ENCODE results near the gene MAP1LC3C.

GRCh38 chr1:241998412-241998921, 431 bp downstream of the MAP1LC3C start:
- TF ChIP-seq, protein P1, sequence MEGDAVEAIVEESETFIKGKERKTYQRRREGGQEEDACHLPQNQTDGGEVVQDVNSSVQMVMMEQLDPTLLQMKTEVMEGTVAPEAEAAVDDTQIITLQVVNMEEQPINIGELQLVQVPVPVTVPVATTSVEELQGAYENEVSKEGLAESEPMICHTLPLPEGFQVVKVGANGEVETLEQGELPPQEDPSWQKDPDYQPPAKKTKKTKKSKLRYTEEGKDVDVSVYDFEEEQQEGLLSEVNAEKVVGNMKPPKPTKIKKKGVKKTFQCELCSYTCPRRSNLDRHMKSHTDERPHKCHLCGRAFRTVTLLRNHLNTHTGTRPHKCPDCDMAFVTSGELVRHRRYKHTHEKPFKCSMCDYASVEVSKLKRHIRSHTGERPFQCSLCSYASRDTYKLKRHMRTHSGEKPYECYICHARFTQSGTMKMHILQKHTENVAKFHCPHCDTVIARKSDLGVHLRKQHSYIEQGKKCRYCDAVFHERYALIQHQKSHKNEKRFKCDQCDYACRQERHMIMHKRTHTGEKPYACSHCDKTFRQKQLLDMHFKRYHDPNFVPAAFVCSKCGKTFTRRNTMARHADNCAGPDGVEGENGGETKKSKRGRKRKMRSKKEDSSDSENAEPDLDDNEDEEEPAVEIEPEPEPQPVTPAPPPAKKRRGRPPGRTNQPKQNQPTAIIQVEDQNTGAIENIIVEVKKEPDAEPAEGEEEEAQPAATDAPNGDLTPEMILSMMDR (conservative IDR thresholded peaks at IDR 0.05; ENCODE audit: low read depth, low read length): peak; percentile 84
- no peak for TF ChIP-seq EZH2phosphoT487 (IDR thresholded peaks at IDR 0.05; ENCODE audit: borderline replicate concordance, low read length)
- TF ChIP-seq EZH2 (IDR thresholded peaks at IDR 0.05; ENCODE audit: low read length, unreplicated experiment): no peak
